GM23338 (cell line): ENCODE measurements around the gene SCFD2. TPM values are rescaled to one million over a fixed set of nuclear protein-coding genes. Genes with fewer than 3 reads are reported as not detected.
A peak's percentile ranks its signal among the peaks of the same experiment; 100 is the strongest.

Source experiments
- ATAC-seq: fragments of 200-7000 bp; cut with Tn5 transposase; 3 replicates; pipeline ENCODE4 v1.9.1; 2020
- DNase-seq: peaks from one replicate; pipeline ENCODE4 v3.0.0-alpha.2; 2015; ENCODE audit warnings: low spot score
- H2AFZ ChIP-seq: fragments of 200-600 bp; sonication (generic); 2 replicates; pipeline ENCODE4 v1.8.0; 2016; ENCODE audit warnings: antibody characterized with exemption, mild to moderate bottlenecking, moderate library complexity
- H3F3A ChIP-seq: fragments of 200-600 bp; sonication (generic); replicated peaks from 2 replicates; pipeline ENCODE4 v1.8.0; 2017; ENCODE audit warnings: antibody characterized with exemption, mixed run types, low read depth
- H3K27ac ChIP-seq: fragments of 200-600 bp; sonication (generic); 2 replicates; pipeline ENCODE4 v1.6.1; 2016; ENCODE audit warnings: low read depth
- H3K27me3 ChIP-seq: fragments of 200-600 bp; sonication (generic); 2 replicates; pipeline ENCODE4 v1.8.0; 2016; ENCODE audit warnings: mild to moderate bottlenecking, mixed run types, moderate library complexity; ENCODE audit not compliant: insufficient read depth
- H3K36me3 ChIP-seq: fragments of 200-600 bp; sonication (generic); 2 replicates; pipeline ENCODE4 v1.8.0; 2016; ENCODE audit warnings: mild to moderate bottlenecking; ENCODE audit not compliant: insufficient read depth
- H3K4me1 ChIP-seq: fragments of 200-600 bp; sonication (generic); 2 replicates; pipeline ENCODE4 v1.8.0; 2016; ENCODE audit warnings: mild to moderate bottlenecking, moderate library complexity; ENCODE audit not compliant: insufficient read depth
- H3K4me2 ChIP-seq: fragments of 200-600 bp; sonication (generic); 2 replicates; pipeline ENCODE4 v1.7.1; 2017; ENCODE audit warnings: mixed run types
- H3K4me3 ChIP-seq: fragments of 200-600 bp; sonication (generic); 2 replicates; pipeline ENCODE4 v1.6.1; 2016; ENCODE audit warnings: mixed run types
- H3K79me2 ChIP-seq: fragments of 200-600 bp; sonication (generic); replicated peaks from 2 replicates; pipeline ENCODE4 v1.8.0; 2017; ENCODE audit warnings: mild to moderate bottlenecking; ENCODE audit not compliant: insufficient read depth
- H3K9me2 ChIP-seq: fragments of 200-600 bp; sonication (generic); 2 replicates; pipeline ENCODE4 v1.8.0; 2017; ENCODE audit not compliant: insufficient read depth
- H4K20me1 ChIP-seq: fragments of 200-600 bp; sonication (generic); replicated peaks from 2 replicates; pipeline ENCODE4 v1.8.0; 2017; ENCODE audit warnings: mild to moderate bottlenecking; ENCODE audit not compliant: insufficient read depth
- H3K27ac Mint-ChIP-seq: 2 replicates; pipeline ENCODE4 v1.8.0; 2020; ENCODE audit warnings: inconsistent platforms, mild to moderate bottlenecking, moderate library complexity, mixed read lengths
- H3K27me3 Mint-ChIP-seq: 3 replicates; pipeline ENCODE4 v1.8.0; 2022; ENCODE audit warnings: low read depth, mild to moderate bottlenecking, moderate library complexity, mixed read lengths, inconsistent platforms; ENCODE audit not compliant: insufficient read depth, poor library complexity
- H3K36me3 Mint-ChIP-seq: 3 replicates; pipeline ENCODE4 v1.8.0; 2021; ENCODE audit warnings: low read depth, mild to moderate bottlenecking, inconsistent platforms, moderate library complexity, mixed read lengths
- H3K4me1 Mint-ChIP-seq: 3 replicates; pipeline ENCODE4 v1.8.0; 2020; ENCODE audit warnings: mild to moderate bottlenecking, inconsistent platforms, mixed read lengths
- H3K4me3 Mint-ChIP-seq: 3 replicates; pipeline ENCODE4 v1.8.0; 2021; ENCODE audit warnings: moderate library complexity, mild to moderate bottlenecking, inconsistent platforms, mixed read lengths
- H3K9me3 Mint-ChIP-seq: 3 replicates; pipeline ENCODE4 v1.8.0; 2020; ENCODE audit warnings: moderate library complexity, mild to moderate bottlenecking, inconsistent platforms, mixed read lengths
- CREB1 ChIP-seq: fragments of 250-450 bp; sonication (Bioruptor Pico); IDR thresholded peaks from 2 replicates; pipeline ENCODE4 v1.5.0; 2020; ENCODE audit warnings: low read depth, mild to moderate bottlenecking, moderate library complexity
- EZH2 ChIP-seq: fragments of 200-600 bp; sonication (generic); IDR thresholded peaks from one replicate; pipeline ENCODE4 v1.8.0; 2017; ENCODE audit warnings: antibody characterized with exemption, mild to moderate bottlenecking, low read depth; ENCODE audit not compliant: unreplicated experiment
- JUNB ChIP-seq: IDR thresholded peaks from one replicate; pipeline ENCODE4 v1.6.1; 2016; ENCODE audit warnings: antibody characterized with exemption; ENCODE audit not compliant: unreplicated experiment
- POLR2AphosphoS5 ChIP-seq: IDR thresholded peaks from 2 replicates; pipeline ENCODE4 v1.6.1; 2016; ENCODE audit warnings: antibody characterized with exemption, low read depth
- REST ChIP-seq: IDR thresholded peaks from one replicate; pipeline ENCODE4 v1.6.1; 2018; ENCODE audit warnings: antibody characterized with exemption; ENCODE audit not compliant: unreplicated experiment
- ZNF114 ChIP-seq: fragments of 250-450 bp; sonication (Bioruptor Pico); IDR thresholded peaks from 2 replicates; pipeline ENCODE4 v1.5.0; 2020; ENCODE audit warnings: mild to moderate bottlenecking, moderate library complexity
- ZNF331 ChIP-seq: fragments of 250-450 bp; sonication (Bioruptor Pico); IDR thresholded peaks from 2 replicates; pipeline ENCODE4 v1.5.0; 2020; ENCODE audit warnings: low read depth, mild to moderate bottlenecking, moderate library complexity
- ZNF462 ChIP-seq: fragments of 250-450 bp; sonication (Bioruptor Pico); IDR thresholded peaks from 2 replicates; pipeline ENCODE4 v1.5.0; 2020; ENCODE audit warnings: mild to moderate bottlenecking, moderate library complexity
- polyA plus RNA-seq: library from polyadenylated mRNA; unstranded; fragments of >200 nt; fragmentation: Nextera tagmentation; extraction: Ambion mirVana; gene quantifications from 2 replicates; pipeline ENCODE4 v1.2.1, GENCODE V29; 2016
- total RNA-seq: library from RNA; depleted of rRNA; stranded (reverse); fragments of >200 nt; shearing (Covaris generic); gene quantifications from 2 replicates; pipeline ENCODE4 v1.2.3, GENCODE V29; 2014
- TF ChIP-seq, protein P1 (sequence below): IDR thresholded peaks from 2 replicates; pipeline ENCODE4 v1.6.1; 2016; ENCODE audit warnings: antibody characterized with exemption

The SCFD2 gene
- total and polyA plus RNA-seq, 2 experiments from 2014 or later, result 5.7 to 17.5 TPM

GRCh38 chr4:53371049-53371448 is 5.2 kb upstream of the SCFD2 start (continued):
- no peak for TF ChIP-seq REST
- TF ChIP-seq JUNB, result no peak
- no peak for TF ChIP-seq CREB1 (CRISPR knock-in tag)

GRCh38 chr4:53367721-53368120 is 1.9 kb upstream of the SCFD2 start:
- no peak for DNase-seq
- Mint-ChIP-seq H3K36me3 (peaks cover 4% of the 10 kb centered on the region; the same call in 1 of the 3 replicates), H3K4me3 (no peak overlapping the region), H3K27me3 (peaks cover 16% of the 10 kb centered on the region), H3K4me1 (peaks cover 10% of the 10 kb centered on the region), H3K27ac (no peak overlapping the region), H3K9me3 (no peaks in the 10 kb centered on the region)
- H3K27ac ChIP-seq, result no peak overlapping the region
- H3K79me2 ChIP-seq, result peaks cover 17% of the 10 kb centered on the region
- peaks cover 8% of the 10 kb centered on the region; the same call in 1 of the 2 replicates for H3K9me2 ChIP-seq
- H3K4me2 ChIP-seq, result no peak overlapping the region
- no peak overlapping the region for H3K4me3 ChIP-seq
- no peaks in the 10 kb centered on the region for H3F3A ChIP-seq
- no peaks in the 10 kb centered on the region for H3K36me3 ChIP-seq
- peak overlapping the region; percentile 13; the same call in 1 of the 2 replicates for H2AFZ ChIP-seq
- peaks cover 22% of the 10 kb centered on the region; the same call in 1 of the 2 replicates for H3K27me3 ChIP-seq
- no peaks in the 10 kb centered on the region for H4K20me1 ChIP-seq
- no peak for ATAC-seq
- H3K4me1 ChIP-seq, result peaks cover 12% of the 10 kb centered on the region; the same call in 1 of the 2 replicates
- TF ChIP-seq ZNF462 (CRISPR knock-in tag), result no peak
- no peak for TF ChIP-seq EZH2
- TF ChIP-seq CREB1 (CRISPR knock-in tag), result no peak
- no peak for TF ChIP-seq POLR2AphosphoS5
- no peak for TF ChIP-seq JUNB
- no peak for TF ChIP-seq ZNF114 (CRISPR knock-in tag)
- no peak for TF ChIP-seq REST
- no peak for TF ChIP-seq ZNF331 (CRISPR knock-in tag)
- TF ChIP-seq, protein P1, sequence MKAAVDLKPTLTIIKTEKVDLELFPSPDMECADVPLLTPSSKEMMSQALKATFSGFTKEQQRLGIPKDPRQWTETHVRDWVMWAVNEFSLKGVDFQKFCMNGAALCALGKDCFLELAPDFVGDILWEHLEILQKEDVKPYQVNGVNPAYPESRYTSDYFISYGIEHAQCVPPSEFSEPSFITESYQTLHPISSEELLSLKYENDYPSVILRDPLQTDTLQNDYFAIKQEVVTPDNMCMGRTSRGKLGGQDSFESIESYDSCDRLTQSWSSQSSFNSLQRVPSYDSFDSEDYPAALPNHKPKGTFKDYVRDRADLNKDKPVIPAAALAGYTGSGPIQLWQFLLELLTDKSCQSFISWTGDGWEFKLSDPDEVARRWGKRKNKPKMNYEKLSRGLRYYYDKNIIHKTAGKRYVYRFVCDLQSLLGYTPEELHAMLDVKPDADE, result no peak
